Upper lobe of right lung (tissue), 1 donor: ENCODE measurements around the gene GAGE10. TPM values are rescaled to one million over a fixed set of nuclear protein-coding genes. Genes with fewer than 3 reads are reported as not detected.

Experiments
- ATAC-seq: fragments of 200-7000 bp; cut with Tn5 transposase; one replicate; pipeline ENCODE4 v1.9.1; 2020; ENCODE audit warnings: mild to moderate bottlenecking, moderate library complexity
- DNase-seq: peaks from one replicate; pipeline ENCODE4 v3.0.0-alpha.2; 2020
- H3K27ac ChIP-seq: fragments of 200-600 bp; one replicate; pipeline ENCODE4 v1.8.0; 2022
- H3K27me3 ChIP-seq: fragments of 200-600 bp; one replicate; pipeline ENCODE4 v1.8.0; 2022; ENCODE audit warnings: mild to moderate bottlenecking
- H3K36me3 ChIP-seq: fragments of 200-600 bp; one replicate; pipeline ENCODE4 v1.8.0; 2022
- H3K4me1 ChIP-seq: fragments of 200-600 bp; one replicate; pipeline ENCODE4 v1.8.0; 2022
- H3K4me3 ChIP-seq: fragments of 200-600 bp; one replicate; pipeline ENCODE4 v1.8.0; 2022; ENCODE audit warnings: mild to moderate bottlenecking
- H3K9me3 ChIP-seq: fragments of 200-600 bp; one replicate; pipeline ENCODE4 v1.8.0; 2022
- intact Hi-C: fragments of 100-400 bp; cut with DNase I; formaldehyde crosslinking; loops from one replicate; pipeline ENCODE4 v1.11.0; 2022
- total RNA-seq: library from RNA; stranded (reverse); fragmentation: NEBNext Ultra II Directional; extraction: Animal tissue kit (Norgen Biotek cat#: 25700); gene quantifications from one replicate; pipeline ENCODE4 v1.2.1, GENCODE V29; 2021
- TF ChIP-seq, protein P1 (sequence below): fragments of 200-600 bp; IDR thresholded peaks from one replicate; pipeline ENCODE4 v1.8.0; 2022; ENCODE audit warnings: antibody characterized with exemption
- donor health status: DM: no; HTN: yes; CAD: no; lungs with severe emphysema.

The GAGE10 gene
- total RNA-seq, 1 donor from 2014 or later, result not detected

DNA sequence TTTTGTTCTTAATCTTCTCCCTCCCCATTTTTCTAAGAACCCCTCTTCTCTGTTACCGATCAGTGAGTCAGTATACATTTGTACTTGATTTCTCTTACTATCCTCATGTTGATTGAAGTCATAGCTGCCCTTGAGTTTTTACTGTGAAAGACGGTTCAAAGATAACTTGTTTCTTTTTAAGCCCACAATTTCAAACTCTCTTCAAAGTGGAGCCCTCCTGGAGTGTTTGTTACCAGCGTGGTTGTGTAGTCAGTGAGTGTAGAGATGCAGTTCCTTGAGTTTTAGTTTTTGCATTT is 26.0 kb upstream of the GAGE10 start:
- DNase-seq, result no peak
- intact Hi-C loops, result no loop called here
- TF ChIP-seq, protein P1, sequence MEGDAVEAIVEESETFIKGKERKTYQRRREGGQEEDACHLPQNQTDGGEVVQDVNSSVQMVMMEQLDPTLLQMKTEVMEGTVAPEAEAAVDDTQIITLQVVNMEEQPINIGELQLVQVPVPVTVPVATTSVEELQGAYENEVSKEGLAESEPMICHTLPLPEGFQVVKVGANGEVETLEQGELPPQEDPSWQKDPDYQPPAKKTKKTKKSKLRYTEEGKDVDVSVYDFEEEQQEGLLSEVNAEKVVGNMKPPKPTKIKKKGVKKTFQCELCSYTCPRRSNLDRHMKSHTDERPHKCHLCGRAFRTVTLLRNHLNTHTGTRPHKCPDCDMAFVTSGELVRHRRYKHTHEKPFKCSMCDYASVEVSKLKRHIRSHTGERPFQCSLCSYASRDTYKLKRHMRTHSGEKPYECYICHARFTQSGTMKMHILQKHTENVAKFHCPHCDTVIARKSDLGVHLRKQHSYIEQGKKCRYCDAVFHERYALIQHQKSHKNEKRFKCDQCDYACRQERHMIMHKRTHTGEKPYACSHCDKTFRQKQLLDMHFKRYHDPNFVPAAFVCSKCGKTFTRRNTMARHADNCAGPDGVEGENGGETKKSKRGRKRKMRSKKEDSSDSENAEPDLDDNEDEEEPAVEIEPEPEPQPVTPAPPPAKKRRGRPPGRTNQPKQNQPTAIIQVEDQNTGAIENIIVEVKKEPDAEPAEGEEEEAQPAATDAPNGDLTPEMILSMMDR, result no peak
- ATAC-seq, result no peak
- Histone ChIP-seq H3K27ac (no peak overlapping the region), H3K27me3 (no peaks in the 10 kb centered on the region), H3K36me3 (no peaks in the 10 kb centered on the region), H3K4me1 (no peaks in the 10 kb centered on the region), H3K4me3 (no peak overlapping the region), H3K9me3 (no peaks in the 10 kb centered on the region)

DNA sequence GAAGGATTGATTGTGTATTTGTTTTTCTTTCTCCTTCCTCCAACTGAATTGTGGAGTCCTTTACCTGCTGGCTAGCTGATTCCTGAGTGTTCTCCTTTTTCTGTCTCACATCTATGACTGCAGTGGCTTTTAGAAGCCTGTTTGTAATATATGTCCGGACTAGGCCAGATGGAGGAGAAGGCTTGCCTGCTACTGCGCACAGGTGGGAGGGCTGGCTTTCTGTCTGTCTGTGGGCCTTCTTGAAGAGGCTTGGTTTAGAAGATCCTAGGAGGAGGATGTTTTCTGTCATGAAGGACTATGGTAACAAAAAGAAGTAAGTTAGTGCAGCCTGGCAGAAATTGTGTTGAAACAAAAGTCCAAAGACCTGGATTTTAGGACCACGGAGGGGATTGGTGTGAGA is 25.4 kb upstream of the GAGE10 start:
- H3K9me3 ChIP-seq, result no peaks in the 10 kb centered on the region
- H3K27ac ChIP-seq, result no peak overlapping the region
- no peak for ATAC-seq
- H3K4me3 ChIP-seq, result no peak overlapping the region
- TF ChIP-seq, protein P1, result no peak
- no peaks in the 10 kb centered on the region for H3K27me3 ChIP-seq
- intact Hi-C loops, result no loop called here
- H3K36me3 ChIP-seq, result no peaks in the 10 kb centered on the region
- DNase-seq, result no peak
- no peaks in the 10 kb centered on the region for H3K4me1 ChIP-seq

DNA sequence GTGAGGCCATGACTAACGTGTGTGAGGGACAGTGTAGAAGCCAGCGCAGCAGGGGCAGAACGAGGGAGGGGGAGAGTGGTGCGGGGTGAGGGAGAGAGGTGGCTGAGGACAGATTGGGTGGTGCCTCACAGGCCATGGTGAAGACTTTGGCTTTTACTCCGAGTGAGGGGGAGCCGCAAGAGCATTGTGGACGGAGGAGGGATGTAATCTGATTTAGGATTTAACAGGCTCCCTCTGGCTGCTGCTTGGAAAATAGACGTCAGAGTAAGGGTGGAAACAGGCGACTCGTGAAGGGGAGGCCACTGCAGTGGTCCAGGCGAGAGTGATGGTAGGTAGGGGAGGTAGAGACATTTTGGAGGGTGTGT is 20.8 kb upstream of the GAGE10 start:
- no peaks in the 10 kb centered on the region for H3K27me3 ChIP-seq

DNA sequence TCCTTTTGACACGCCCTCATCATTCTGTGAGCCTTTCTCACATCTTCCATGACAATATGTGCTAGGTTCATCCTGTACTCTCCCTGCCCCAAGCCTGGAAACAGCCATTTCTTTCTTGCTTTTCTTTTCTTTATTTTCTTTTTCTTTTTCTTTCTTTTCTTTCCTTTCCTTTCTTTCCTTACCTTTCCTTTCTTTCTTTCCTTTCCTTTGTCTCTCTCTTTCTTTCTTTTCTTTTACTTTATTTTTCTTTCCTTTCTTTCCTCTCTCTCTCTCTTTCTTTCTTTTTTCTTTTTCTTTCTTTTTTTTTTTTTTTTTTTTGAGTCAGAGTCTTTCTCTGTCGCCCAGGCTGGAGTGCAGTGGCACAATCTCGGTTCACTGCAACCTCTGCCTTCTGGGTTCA is 19.2 kb upstream of the GAGE10 start:
- DNase-seq, result no peak
- Histone ChIP-seq H3K4me1 (no peaks in the 10 kb centered on the region), H3K27me3 (no peaks in the 10 kb centered on the region), H3K27ac (no peak overlapping the region), H3K36me3 (no peaks in the 10 kb centered on the region), H3K9me3 (no peaks in the 10 kb centered on the region), H3K4me3 (no peak overlapping the region)
- intact Hi-C loops, result no loop called here
- no peak for ATAC-seq
- TF ChIP-seq, protein P1, result no peak

More for the DNA sequence above, 20.8 kb upstream of the GAGE10 start:
- ATAC-seq (no peak), DNase-seq (no peak)
- no peak overlapping the region for H3K27ac ChIP-seq
- H3K36me3 ChIP-seq, result no peaks in the 10 kb centered on the region
- intact Hi-C loops, result no loop called here
- TF ChIP-seq, protein P1, result no peak
- H3K4me1 ChIP-seq, result no peaks in the 10 kb centered on the region
- no peak overlapping the region for H3K4me3 ChIP-seq
- H3K9me3 ChIP-seq, result no peaks in the 10 kb centered on the region

DNA sequence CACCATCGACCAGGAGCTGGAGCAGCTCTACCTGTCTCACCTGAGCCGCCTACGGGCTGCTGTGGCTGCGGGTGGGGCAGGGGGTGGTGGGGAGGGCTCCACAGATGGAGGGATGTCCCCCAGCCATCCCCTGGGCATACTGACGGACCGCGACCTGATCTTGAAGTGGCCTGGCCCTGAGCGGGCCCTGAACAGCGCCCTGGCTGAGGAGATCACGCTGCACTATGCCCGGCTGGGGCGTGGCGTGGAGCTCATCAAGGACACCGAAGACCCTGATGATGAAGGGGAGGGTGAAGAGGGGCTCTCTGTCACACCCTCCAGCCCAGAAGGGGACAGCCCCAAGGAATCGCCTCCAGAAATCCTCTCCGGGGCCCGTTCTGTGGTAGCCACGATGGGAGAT is 17.3 kb upstream of the GAGE10 start:
- TF ChIP-seq, protein P1, result no peak
- no peaks in the 10 kb centered on the region for H3K4me1 ChIP-seq
- H3K36me3 ChIP-seq, result no peaks in the 10 kb centered on the region
- no peaks in the 10 kb centered on the region for H3K27me3 ChIP-seq
- no peak overlapping the region for H3K27ac ChIP-seq
- DNase-seq (no peak), ATAC-seq (no peak)
- H3K9me3 ChIP-seq, result no peaks in the 10 kb centered on the region
- H3K4me3 ChIP-seq, result no peak overlapping the region
- intact Hi-C loops, result no loop called here

DNA sequence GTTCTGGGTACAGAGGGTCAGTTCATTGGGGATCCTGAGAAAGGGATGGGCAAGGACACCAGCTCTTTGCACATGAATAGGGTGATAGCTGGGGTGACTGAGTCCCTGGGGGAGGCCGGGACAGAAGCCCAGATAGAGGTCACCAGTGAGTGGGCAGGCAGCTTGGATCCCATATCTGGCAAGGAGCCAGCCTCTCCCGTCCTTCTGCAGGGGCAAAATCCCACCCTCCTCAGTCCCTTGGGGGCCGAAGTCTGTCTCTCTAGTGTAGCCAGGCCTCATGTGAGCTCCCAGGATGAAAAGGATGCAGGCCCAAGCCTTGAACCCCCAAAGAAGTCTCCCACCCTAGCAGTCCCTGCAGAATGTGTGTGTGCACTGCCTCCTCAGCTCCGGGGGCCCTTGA is 16.9 kb upstream of the GAGE10 start:
- no peak for DNase-seq
- no peaks in the 10 kb centered on the region for H3K27me3 ChIP-seq

More for the DNA sequence above, 16.9 kb upstream of the GAGE10 start:
- no peaks in the 10 kb centered on the region for H3K4me1 ChIP-seq
- intact Hi-C loops, result no loop called here
- ATAC-seq, result no peak
- no peak overlapping the region for H3K27ac ChIP-seq
- H3K9me3 ChIP-seq, result no peaks in the 10 kb centered on the region
- TF ChIP-seq, protein P1, result no peak
- H3K36me3 ChIP-seq, result no peaks in the 10 kb centered on the region
- H3K4me3 ChIP-seq, result no peak overlapping the region
